CD4-positive, alpha-beta T cell treated with Interleukin-6 at 100 ng/mL for 8 hours (primary cell): ENCODE data around the gene RASGRF1.
"Not testable (repeated sequence)": the region's sequence is repeated elsewhere in the genome, so short reads cannot be mapped to it uniquely, and the experiment has no call there.

Experiments
- DNase-seq: peaks from one replicate; pipeline ENCODE4 v3.0.0-alpha.2; 2020; ENCODE audit warnings: mixed read lengths, low spot score

The RASGRF1 gene

DNA sequence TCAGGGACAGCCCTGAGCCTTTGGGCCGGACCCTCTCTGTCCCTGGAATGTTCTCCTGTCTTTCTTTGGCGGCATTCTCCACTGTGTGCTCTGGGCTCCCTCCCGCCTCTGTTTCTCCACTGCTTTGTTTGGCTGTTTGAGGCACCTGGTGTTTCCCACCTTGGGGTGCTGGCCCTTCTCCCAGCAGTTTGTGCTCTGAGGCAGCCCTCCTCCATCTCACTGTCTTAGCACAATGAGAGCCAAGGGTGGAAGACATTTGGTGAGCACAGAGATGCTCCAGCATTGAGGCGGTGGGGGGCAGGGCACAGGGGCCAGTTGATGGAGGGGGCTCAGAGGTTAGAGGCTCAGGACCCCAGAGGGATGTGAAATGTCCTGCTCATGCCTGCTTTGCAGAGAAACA lies 54.3 kb downstream of the RASGRF1 start:
- DNase-seq, result no peak

DNA sequence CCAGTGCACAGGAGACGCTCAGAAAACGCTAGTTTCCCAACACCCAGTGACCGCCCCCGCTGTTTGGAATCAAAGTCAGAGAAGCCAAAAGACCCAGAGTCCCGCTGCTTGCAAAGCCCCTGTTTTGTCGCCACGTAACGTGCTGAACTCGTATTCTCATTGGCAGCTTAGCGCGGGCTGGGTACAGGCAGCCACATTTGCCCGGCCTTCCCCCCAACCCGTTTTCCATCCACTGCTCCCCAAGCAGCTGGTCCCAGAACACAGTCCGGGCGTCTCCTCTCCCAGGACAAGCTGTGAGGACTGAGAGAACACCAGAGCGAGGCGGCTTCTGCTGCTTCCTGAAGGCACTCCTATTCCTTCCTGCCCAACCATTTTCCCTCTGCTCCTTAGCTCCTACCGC lies 54.8 kb downstream of the RASGRF1 start:
- DNase-seq, result no peak

DNA sequence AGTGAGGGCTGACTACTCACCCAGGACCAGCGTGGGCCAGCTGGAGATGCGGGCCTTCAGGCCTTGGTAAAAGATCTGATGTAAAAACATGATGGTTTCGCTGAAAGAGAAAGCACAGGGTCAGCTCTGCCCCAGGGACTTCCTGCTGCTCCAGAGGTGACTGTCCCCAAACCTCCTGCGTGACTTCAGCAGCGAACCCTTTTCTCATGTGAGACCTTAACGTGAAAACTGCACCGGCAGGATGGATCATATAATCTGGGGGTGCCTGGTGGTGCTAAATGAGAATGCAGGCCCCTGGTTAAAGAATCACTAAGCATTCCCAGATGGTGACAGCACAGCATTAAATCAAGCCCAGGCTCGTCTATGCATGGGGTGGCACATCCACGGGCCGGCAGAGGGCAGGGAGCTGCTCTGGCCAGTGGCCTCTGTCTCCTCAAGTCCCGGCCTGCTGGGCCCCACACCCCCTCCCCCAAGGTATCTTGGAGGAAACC lies 55.4 kb downstream of the RASGRF1 start:
- DNase-seq, result no peak

- no peak for DNase-seq
Observed at GRCh38 chr15:79034284-79034683, 56.3 kb downstream of the RASGRF1 start.

DNA sequence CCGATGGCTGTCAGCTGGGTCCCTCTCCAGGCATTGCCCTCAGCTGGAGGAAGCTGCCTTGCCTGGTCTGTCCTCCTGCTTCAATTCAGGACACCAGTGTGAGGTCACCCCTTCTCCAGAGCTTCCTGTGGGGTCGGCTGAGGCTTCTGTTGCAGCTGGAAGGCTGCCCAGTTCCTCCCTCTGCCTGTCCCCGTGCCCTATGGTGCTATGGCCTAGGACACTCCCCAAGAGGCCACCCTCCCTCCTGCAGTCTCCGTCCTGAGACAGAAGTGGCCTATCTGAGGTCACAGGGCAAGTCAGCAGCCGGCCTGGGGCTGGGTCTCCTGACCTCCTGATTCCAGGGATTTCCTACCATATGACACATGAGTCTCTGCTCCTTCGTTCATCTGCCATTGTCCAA lies 57.9 kb downstream of the RASGRF1 start:
- DNase-seq, result no peak

DNA sequence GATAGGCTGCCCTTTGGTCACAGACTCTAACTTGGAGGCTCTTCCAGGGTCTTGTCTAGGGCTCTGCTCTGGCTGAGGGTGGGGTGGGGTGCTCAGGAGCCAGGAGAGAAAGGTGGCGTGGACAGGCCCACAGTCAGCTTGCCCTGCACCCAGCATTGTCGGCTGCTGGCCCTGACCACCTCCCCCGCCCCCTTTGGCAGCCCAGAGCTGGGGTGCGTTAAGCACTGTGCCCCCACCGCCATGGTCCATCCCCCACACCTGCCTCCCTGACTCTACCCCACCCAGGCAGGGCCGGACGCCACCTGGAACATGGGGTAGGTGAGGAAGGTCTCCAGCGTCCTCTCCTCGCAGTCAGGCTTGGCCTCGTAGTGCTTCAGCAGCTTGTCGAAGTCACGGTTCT lies 58.8 kb downstream of the RASGRF1 start:
- no peak for DNase-seq

DNA sequence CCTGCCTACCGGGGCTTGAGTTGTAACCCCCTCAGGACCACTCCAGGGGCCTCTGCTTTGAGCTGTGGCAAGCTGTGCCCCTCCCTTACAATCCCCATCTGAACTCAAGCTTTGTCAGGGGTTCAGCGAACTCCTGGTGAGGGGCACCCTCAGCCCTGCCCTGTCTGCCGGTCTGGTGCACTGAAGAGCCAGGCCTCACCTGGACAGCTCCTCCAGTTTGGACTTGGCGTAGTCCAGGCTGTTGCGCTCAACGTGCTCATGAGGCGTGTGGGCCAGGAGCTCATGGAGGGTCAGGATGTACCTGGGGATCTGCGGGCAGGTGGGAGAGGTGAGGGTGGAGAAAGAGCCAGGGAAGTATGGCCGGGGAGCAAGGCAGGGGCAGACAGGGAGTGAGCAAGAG lies 59.4 kb downstream of the RASGRF1 start:
- DNase-seq, result no peak

DNA sequence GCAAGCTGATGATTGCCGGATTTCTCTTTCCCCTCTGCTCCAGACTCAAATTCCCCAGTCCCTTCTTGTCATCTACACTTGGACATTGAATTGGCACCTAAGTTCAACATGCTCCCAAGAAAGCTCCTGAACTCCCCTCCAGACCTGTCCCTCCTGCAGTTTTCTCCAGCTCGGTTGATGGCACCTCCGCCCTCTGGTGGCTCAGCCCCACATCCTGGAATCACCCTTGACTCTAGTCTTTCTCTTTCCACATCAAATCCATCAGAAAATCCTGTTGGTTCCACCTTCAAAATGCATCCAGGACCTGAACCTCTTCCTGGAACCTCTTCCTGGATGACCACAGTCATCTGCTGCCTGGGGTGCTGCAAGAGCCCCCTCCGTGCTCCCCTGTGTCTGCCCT lies 60.1 kb downstream of the RASGRF1 start:
- no peak for DNase-seq

- no peak for DNase-seq
Observed at GRCh38 chr15:79028411-79028964, 62.1 kb downstream of the RASGRF1 start.

- DNase-seq, result no peak
Observed at GRCh38 chr15:79027532-79028410, 62.8 kb downstream of the RASGRF1 start.

GRCh38 chr15:79025802-79026201 lies 64.8 kb downstream of the RASGRF1 start:
- no peak for DNase-seq

GRCh38 chr15:79025201-79025600 lies 65.4 kb downstream of the RASGRF1 start:
- no peak for DNase-seq

DNA sequence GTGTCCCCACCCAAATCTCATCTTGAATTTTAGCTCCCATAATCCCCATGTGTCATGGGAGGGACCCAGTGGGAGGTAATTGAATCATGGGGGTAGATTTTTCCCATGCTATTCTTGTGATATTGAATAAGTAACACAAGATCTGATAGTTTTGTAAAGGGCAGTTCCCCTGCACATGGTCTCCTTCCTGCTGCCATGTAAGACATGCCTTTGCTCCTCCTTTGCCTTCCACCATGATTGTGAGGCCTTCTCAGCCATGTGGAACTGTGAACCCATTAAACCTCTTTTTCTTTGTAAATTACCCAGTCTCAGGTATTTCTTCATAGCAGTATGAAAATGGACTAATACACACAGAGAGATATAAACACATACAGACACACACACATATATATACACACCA lies 66.1 kb downstream of the RASGRF1 start:
- not testable (repeated sequence) for DNase-seq

- no peak for DNase-seq
Observed at GRCh38 chr15:79023918-79024317, 66.7 kb downstream of the RASGRF1 start.

GRCh38 chr15:79023546-79023890 lies 67.1 kb downstream of the RASGRF1 start:
- no peak for DNase-seq

GRCh38 chr15:79018960-79019359 lies 71.6 kb downstream of the RASGRF1 start:
- no peak for DNase-seq

DNA sequence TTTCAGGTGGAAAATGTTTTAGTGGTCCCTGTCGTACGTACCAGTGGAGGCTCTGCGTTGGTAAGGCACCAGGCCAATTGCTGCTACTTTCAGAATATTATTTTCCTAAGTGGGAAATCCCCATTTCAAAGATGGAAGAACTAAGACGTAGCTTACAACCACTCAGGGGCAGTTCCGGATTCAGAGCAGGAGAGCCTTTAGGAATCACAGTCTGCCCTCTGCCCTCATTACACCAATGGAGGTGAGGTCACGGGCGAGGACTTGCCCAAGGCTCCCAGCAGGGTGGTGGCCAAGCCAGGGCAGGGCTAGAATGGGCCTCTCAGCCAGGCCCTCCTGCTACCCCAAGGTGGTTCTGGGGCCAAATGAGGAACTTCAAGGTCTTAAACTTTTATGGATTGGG lies 72.6 kb downstream of the RASGRF1 start:
- no peak for DNase-seq

- no peak for DNase-seq
Observed at GRCh38 chr15:79016527-79017170, 73.9 kb downstream of the RASGRF1 start.

- no peak for DNase-seq
Observed at GRCh38 chr15:79015416-79015815, 75.2 kb downstream of the RASGRF1 start.

DNA sequence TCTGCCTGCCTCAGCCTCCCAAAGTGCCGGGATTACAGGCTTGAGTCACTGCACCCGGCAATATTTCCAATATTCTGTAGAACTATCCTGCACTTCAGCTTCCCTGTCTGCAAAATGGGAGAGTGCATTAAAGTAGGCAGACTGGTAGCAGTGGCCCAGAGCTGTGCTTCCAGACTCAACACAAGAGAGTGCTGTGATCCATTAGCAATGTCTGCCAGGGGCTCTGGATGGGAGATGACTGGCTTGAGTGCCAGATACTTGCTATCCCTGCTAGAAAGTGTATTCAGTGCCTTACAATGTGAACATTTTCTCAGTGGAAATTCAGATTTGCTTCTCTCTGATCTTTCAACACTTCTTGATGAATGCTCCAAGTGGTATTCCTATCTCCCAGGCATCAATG lies 80.3 kb downstream of the RASGRF1 start:
- DNase-seq, result no peak

DNA sequence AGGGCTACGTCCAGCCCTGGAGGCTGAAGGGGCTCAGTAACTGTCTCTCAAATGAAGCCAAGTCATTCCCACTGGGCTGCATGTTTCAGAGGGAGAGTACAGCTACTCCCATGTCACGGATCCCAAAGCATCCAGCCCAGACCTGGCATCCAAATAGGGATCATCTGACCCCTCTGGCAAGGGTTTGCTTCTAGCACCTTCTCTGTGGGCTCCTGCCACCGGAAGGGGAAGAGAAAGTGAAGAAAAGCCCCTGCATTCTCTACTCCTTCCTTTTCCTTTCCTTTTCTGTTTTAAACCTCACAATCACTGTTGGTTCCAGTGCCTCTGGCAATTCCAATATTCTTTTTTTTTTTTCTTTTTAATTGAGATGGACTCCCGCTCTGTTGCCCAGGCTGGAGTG lies 81.2 kb downstream of the RASGRF1 start:
- DNase-seq, result no peak

DNA sequence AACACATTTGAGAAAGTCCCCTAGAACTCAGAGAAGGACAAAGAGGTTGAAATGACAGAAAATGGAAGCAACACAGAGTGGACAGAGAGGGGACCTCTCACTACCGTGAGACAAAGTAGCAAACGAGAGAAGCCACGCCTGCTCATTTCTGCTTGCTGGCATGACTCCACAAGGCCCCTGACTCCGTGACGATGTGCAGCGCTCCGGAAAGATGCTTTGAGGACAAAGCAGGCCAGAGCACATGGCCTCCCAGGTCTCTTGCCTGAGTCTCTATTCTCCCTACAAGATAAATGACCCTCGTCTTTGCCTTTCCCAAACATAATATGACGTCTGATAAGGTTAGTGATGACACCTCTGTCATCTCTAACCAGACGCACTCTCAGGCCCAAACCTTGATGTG lies 81.9 kb downstream of the RASGRF1 start:
- DNase-seq, result no peak

DNA sequence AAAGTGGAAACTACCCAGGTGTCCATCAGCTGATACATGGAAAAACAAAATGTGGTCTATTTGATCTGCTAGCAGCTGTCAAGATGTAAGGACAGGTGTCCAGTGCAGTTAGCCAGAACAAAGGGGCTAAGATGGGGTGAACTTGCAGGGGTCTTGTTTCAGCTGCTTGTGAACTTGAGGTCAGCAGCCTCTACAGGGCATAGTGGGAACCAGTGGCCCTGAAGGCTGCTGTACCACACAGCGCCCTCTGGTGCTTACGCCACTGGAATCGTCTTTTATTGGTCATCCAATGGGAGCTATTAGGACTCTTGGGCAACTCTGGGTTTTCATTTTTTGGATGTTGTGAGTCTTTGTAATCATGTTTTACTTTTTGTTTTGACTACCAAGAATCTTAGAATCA lies 83.5 kb downstream of the RASGRF1 start:
- no peak for DNase-seq
